PC-3 (cell line): ENCODE results near the gene PARP3.

Source experiments
- EZH2 ChIP-seq: fragments of 300-600 bp; sonication (generic); IDR thresholded peaks from one replicate; pipeline ENCODE4 v1.6.1; 2017; ENCODE audit warnings: antibody characterized with exemption, mild to moderate bottlenecking, low read length; ENCODE audit not compliant: unreplicated experiment
- TF ChIP-seq, protein P1 (sequence below): fragments of 300-600 bp; sonication (generic); conservative IDR thresholded peaks from 2 replicates; pipeline ENCODE4 v1.5.1; 2017; ENCODE audit warnings: antibody characterized with exemption, low read depth, mild to moderate bottlenecking, low read length

DNA sequence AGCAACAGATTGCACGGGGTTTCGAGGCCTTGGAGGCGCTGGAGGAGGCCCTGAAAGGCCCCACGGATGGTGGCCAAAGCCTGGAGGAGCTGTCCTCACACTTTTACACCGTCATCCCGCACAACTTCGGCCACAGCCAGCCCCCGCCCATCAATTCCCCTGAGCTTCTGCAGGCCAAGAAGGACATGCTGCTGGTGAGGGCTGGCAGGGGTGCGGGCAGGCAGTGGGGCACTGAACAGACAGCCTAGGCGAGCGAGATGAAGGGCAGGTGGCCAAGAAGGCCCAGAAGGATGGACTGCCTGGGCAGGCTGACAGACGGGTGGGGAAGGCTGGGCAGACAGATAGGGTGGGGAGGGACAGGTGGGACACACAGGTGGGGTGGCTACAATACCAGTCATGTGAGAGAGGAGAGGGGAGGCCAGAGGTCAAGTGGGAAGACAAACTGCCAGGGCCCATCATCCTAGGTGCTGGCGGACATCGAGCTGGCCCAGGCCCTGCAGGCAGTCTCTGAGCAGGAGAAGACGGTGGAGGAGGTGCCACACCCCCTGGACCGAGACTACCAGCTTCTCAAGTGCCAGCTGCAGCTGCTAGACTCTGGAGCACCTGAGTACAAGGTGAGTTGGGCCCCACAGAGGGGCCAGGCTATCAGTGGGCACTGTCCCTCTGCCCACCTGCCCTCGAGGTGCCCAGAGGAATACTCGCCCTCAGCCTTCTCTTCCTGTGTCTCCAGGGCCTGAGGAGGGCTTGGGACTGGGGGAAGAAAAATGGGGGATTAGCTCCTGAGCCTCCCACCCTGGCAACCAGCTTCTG is 3.1 kb downstream of the PARP3 start:
- TF ChIP-seq, protein P1, sequence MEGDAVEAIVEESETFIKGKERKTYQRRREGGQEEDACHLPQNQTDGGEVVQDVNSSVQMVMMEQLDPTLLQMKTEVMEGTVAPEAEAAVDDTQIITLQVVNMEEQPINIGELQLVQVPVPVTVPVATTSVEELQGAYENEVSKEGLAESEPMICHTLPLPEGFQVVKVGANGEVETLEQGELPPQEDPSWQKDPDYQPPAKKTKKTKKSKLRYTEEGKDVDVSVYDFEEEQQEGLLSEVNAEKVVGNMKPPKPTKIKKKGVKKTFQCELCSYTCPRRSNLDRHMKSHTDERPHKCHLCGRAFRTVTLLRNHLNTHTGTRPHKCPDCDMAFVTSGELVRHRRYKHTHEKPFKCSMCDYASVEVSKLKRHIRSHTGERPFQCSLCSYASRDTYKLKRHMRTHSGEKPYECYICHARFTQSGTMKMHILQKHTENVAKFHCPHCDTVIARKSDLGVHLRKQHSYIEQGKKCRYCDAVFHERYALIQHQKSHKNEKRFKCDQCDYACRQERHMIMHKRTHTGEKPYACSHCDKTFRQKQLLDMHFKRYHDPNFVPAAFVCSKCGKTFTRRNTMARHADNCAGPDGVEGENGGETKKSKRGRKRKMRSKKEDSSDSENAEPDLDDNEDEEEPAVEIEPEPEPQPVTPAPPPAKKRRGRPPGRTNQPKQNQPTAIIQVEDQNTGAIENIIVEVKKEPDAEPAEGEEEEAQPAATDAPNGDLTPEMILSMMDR, result no peak
- no peak for TF ChIP-seq EZH2
